ENCODE measurements around the gene SAP30L.

SAP30L gene

GRCh38 chr5:154466671-154467070 lies 20.9 kb downstream of the SAP30L start:
- no peak for DNase-seq

GRCh38 chr5:154467655-154468354 lies 22.0 kb downstream of the SAP30L start:
- no peak for DNase-seq

GRCh38 chr5:154470137-154470536 lies 24.3 kb downstream of the SAP30L start:
- no peak for DNase-seq

DNA sequence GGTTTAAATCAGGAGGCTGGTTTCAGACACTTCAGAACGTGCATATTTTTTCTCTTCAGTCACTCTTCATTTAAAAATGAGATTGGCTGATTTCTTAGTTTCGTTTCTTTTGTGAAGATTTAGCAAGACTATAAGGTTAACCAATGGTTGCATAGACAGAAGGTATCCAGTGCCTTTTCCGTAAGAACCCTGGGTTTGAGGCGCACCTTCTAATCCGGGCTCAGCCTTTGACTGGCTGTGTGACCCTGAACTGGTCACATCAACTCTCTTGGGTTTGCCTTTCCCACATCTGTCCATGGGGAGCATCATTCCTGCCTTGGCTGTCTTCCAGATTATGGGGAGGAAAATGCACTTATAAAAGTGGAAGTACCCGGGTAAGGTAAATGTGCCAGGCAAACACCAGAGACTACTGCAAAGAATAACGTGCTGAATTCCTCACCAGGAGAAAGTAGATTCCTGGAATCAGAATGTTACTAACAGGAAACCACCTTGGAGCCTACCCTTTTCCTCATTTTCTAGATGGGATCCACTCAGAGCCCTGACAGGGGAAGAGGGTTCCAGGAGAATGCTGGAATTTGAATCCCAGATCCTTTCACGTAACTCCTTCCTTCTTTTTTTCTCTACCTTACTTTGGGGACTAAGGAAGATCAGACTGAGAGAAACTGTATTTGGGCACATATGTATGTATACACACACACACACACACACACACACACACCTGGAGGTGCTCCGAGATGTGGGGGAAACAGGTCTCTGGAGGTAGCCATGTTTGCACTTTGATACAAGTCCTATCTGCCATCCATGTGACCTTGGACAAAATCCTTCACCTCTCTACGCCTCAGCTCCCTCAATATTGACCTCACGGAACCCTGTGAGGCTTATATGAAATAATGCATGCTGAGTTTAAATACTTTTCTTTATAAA lies 25.4 kb downstream of the SAP30L start:
- no peak for DNase-seq

GRCh38 chr5:154472871-154473580 lies 27.2 kb downstream of the SAP30L start:
- no peak for DNase-seq

- no peak for DNase-seq
Measured at GRCh38 chr5:154473581-154474283, 27.9 kb downstream of the SAP30L start.

DNA sequence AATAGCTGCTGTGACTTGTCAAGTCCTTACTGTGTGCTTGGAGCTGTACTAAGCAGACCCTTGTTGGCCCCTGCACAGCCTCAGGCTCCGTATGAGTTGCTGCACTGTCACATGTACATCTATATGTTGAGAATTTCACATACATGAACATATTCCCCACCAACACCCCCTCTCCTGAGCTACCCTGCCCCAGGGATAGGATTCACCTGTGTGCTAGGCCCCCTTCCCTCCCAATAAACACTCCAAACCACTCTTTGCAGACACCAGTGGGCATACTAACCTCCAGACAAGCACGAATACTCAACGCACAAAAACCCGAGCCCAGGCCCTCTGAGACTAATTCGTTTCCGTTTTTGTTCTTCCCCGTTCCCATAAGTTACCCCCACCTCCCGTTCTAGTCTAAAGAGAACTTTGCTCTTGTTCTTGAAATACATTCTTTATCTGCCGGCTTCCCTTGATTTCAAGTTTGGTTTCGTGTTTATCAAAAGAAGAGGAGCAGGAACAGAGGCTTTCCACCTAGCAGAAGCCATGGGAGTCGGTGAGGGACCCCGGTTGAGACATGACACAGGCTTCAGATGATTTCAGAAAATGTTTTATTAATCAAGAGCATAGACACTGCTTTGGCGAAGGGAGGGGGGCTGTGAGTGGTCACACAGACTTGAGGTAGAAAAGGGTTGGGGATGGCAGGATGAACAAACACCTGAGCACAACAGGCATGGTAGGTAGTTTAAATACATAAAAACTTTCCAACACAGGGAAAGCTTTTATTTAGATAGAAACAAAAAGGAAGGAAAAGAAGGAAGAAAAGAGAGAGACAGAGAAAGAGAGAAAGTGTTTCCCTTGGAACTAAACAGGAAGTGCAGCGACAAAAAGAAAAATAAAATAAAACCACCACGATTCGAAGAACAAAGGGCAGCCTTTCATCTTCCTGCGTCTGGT lies 28.9 kb downstream of the SAP30L start:
- no peak for DNase-seq

- no peak for DNase-seq
Measured at GRCh38 chr5:154475591-154476353, 30.0 kb downstream of the SAP30L start.

DNA sequence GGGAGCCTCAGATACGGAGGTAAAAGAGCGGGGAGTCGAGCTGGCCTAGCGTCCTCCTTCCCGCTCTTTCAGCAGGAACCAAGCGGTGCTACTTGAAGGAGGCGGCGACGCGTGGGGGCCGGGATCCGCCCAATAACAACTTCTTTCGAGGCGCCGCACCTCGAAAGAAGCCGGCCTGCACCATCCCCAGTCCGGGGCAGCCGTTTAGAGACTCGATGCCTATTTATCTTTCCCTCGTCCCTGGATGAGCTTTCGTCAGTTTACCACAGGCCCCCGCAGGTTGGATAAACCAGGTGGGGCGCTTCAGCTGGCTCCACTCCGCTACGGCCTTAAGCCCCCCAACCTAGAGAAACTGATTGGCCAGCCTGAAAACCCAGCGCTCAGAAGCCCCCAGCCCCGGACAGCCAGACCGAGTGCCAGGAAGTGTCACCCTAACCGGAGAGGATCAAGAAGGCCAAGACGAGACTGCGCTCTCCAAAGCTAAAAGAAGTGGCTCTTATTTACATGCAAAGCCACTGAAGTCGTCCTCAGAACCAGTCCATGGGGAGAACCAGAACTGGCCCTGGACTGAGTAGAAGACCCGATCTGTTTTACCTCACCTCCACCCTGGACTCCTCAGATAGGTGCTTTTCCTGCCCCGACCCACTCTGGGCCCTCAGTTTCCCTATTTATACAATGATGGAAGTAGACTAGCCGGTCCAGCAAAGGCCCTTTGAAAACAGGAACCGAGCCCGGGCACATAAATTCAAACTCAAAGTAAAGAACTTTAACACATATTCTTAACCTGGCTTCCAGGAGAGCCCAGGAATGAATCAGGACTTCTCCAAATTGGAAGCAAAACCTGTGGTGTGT lies 30.8 kb downstream of the SAP30L start:
- no peak for DNase-seq

DNA sequence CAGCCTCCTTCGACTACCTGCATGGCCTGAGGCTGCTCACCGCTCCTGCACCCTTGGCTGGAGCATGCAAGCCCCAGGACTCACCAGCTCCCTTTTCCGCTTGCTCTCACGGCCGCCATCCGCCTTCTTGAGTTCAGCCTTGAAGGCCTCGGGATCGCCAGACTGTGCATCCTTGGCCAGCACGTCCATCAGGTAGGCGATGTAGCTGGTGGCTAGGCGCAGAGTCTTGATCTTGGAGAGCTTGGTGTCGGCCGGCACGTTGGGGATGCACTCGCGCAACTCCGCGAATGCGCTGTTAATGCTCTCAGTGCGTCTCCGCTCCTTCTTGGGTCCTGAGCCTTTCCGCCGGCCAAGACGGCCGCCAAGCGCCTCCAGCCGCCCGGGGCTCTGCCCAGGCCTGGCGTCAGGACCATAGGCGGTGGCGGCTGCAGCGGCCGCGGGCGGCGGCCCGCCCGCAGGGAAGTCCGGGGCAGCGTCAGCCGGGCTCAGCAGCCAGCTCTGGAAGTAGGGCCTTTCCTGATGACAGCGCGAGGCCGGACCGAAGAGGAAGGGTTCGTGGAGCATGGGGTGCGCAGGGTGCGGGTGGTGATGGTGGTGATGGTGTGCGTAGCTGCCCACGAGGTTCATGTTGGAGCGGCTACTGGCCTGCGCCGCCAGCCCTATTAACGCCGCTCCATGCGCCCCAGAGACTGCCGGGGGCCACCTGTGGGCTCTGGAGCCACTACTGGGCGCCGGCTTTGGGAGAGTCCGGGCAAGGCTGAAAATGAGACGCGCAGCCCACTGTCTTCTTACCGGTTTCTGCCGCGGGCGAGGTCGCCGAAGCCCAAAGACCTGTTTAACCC lies 31.8 kb downstream of the SAP30L start:
- DNase-seq, result no peak

GRCh38 chr5:154478224-154478565 lies 32.4 kb downstream of the SAP30L start, which contains the start of gene HAND1:
HAND1 (minus strand) TSS chr5:154478227; CDS start chr5:154478008, 219 bp downstream.
- no peak for DNase-seq

GRCh38 chr5:154478752-154479159 lies 33.0 kb downstream of the SAP30L start:
- no peak for DNase-seq

DNA sequence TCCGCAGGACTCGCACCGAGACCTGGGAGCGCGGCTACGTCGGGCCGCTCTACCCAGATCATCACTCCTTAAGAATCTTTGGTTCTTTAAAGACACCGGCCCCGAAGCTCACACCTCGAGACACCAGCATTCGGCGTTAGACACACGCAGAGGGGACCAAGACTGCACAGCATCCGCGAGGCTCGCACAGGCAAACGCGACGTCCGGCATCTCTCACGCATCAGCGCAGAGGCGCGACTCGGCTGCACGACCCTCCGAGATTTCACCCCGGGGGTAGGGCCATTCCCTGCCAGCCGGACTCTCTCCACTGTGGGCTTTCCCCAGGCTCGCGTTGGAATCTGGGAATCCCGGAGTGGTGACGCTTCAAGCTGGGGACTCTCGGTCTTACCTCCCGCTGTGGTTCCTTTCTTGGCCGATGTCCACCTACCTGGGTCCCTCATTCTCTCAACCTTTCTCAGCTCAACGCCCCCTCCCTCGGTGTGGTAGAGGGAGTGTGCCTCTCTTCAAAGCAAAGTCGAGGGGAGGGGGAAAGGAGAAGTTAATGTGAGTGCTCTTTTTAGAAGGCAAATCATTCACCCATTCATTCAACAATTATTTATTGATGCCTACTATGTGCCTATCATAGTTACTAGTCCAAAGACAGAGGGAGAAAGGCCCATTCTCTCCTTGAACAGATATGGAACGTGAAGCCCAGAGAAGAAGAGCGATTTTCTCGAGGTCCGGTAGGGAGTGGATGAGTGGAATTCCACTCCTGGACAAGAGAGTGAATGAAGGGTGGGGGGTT lies 33.6 kb downstream of the SAP30L start:
- DNase-seq, result no peak

DNA sequence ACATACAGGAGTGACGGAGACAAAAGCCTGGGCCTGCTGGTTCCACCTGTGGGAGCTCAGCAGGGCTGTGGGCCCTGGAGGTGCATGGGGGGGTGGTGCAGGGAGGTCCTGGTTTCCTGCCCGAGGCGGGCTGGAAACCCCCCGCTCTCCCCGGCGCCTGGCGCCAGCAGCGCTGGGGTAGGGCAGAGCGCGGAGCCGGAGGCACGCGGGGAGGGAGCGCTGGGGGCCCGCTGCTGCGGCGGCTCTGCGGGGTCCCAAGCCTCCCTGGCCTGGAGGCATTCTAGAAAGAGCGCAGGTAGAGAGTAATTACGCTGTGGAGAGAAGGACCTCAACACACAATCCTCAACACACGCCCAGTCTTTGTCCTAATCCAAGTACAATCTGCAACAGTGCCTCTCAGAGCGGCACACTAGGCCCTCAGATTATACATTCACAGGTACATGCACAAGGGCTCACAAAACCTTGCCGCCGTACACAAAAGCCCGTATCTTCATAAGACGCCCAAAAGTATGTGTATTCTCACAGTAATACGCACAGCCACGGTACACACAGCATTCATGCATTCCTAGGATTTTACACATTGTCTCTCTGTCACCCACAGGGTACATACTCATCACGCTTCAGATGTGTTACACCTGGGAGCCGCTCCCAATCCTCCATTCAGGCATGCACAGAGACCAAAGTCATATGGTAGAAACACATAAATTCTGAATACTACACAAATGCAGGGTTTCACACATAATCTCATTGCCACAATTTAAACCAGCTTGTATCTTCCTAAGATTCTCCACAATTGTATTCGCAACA lies 34.4 kb downstream of the SAP30L start:
- no peak for DNase-seq

DNA sequence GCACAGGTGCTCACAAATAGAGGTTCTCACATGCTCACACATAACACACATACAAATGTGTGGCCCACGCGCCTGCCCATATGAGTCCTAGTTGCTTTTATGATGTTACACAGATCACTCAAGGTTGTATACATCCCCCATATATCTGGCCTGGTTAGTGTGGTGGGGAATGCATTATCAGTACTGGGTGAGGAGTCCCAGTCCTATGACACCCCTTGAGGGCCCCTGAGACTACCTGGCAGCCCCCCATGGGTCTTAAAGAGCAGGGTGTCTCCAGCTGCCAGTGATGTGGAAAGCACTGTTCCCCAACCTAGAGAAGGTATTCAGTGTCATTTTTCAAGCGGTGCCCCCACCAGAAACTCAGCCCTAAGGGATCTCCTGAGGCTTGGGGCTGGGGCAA lies 35.0 kb downstream of the SAP30L start:
- DNase-seq, result no peak

- DNase-seq, result no peak
Measured at GRCh38 chr5:154481584-154482381, 36.0 kb downstream of the SAP30L start.

Data from KG1 (cell line).